ENCODE data around the gene CCP110. TPM values are rescaled to one million over a fixed set of nuclear protein-coding genes. Genes with fewer than 3 reads are reported as not detected.

CCP110 gene
- total and polyA plus RNA-seq, 2 of the 13 experiments (the other 11 are each of a cell fraction or from before 2014, with no cell fraction given) = 10.0 to 11.1 TPM

- no peak; the same call in 1 of the 2 replicates for TF ChIP-seq ZNF784 (CRISPR knock-in tag; IDR thresholded peaks at IDR 0.05; ENCODE audit: borderline replicate concordance)
- TF ChIP-seq THAP11 (CRISPR knock-in tag; IDR thresholded peaks at IDR 0.05) = peak; percentile 93
- peak; percentile 94 for TF ChIP-seq ZFP91 (CRISPR knock-in tag; IDR thresholded peaks at IDR 0.05; ENCODE audit: borderline replicate concordance)
- 0 out of 2 replicates have a peak, but pooled peaks have one; percentile 27 for TF ChIP-seq KLF9 (CRISPR knock-in tag; IDR thresholded peaks at IDR 0.05; ENCODE audit: low read depth)
- TF ChIP-seq ZNF672 (CRISPR knock-in tag; IDR thresholded peaks at IDR 0.05) = no peak
- TF ChIP-seq ZNF768 (CRISPR knock-in tag; IDR thresholded peaks at IDR 0.05) = peak; percentile 82; the same call in 1 of the 2 replicates
- peak; percentile 41 for TF ChIP-seq ELF1 (CRISPR knock-in tag; IDR thresholded peaks at IDR 0.05)
- 0 out of 2 replicates have a peak, but pooled peaks have one; percentile 69 for TF ChIP-seq SMYD3 (CRISPR knock-in tag; IDR thresholded peaks at IDR 0.05)
Measured at GRCh38 chr16:19521471-19522396, 2.0 kb upstream of the CCP110 start, which contains the start of gene GDE1 (continued).

GRCh38 chr16:19522397-19522732 lies 1.4 kb upstream of the CCP110 start:
- no peak for ATAC-seq
- CTCF ChIA-PET (ENCODE audit: low intra/inter-chr PET ratio, low total read pairs) = no interaction called here
- TF ChIP-seq RARA (CRISPR knock-in tag; IDR thresholded peaks at IDR 0.05) = no peak
- no peak for TF ChIP-seq PRPF4 (IDR thresholded peaks at IDR 0.05; ENCODE audit: low read depth, low read length, poor library complexity, severe bottlenecking)
- TF ChIP-seq KIAA2018 (CRISPR knock-in tag; IDR thresholded peaks at IDR 0.05; ENCODE audit: borderline replicate concordance) = 0 out of 2 replicates have a peak, but pooled peaks have one; percentile 56

More at GRCh38 chr16:19522397-19522732, 1.4 kb upstream of the CCP110 start:
- peak overlapping the region; percentile 62 for H2AFZ ChIP-seq (ENCODE audit: low read length)
- intact Hi-C loops (cut with micrococcal nuclease; ENCODE audit: unreplicated experiment) = loop anchor here (2.0 to 10.0 kb wide), 2 partner anchors 32 to 728 kb away; partner anchors contain the start of genes RPS15A and VPS35L
- H3K4me2 ChIP-seq (ENCODE audit: low read depth, low read length) = peak overlapping the region; percentile 90
- peaks cover 1% of the 10 kb centered on the region in 2 experiments; a peak in 1 of 5 replicates for H3K36me3 ChIP-seq (replicated peaks in 1 of 2; ENCODE audit: control insufficient read depth in 1 of 2, insufficient read depth in 2 of 2, low read length in 2 of 2)
- DNase-seq (ENCODE audit: low spot score) = no peak
- peak overlapping the region; percentile 49; the same call in 1 of the 2 replicates for H3K9ac ChIP-seq (ENCODE audit: insufficient read depth, low read depth, low read length)
- in situ Hi-C loops (cut with HindIII; ENCODE audit: extremely low pct_ligation_motif_present, low pct_unique_long_range_greater_than_20kb) = no loop called here
- H3K79me2 ChIP-seq (ENCODE audit: insufficient read depth, low read length) = peaks cover 51% of the 10 kb centered on the region
- H3K27me3 ChIP-seq (ENCODE audit: control insufficient read depth in 1 of 2, insufficient read depth in 2 of 2, low read length in 2 of 2) = no peaks in the 10 kb centered on the region; a peak in 1 of 5 replicates
- no peak for FAIRE-seq
- no TSS peak for BruUV-seq (replicated peaks)
- no peaks in the 10 kb centered on the region for H3K9me3 ChIP-seq (ENCODE audit: low read length)
- POLR2A ChIA-PET = no interaction called here
- 2% methylated on average over 5 of the region's 5 CpGs for WGBS (ENCODE audit: low lambda C conversion rate)
- peak overlapping the region; percentile 94 to 100 (median 95) for H3K4me3 ChIP-seq (replicated peaks in 1 of 3; ENCODE audit: insufficient read depth in 1 of 3, low read depth in 2 of 3, low read length in 3 of 3)
- H4K20me1 ChIP-seq (ENCODE audit: insufficient read depth, low read length) = no peaks in the 10 kb centered on the region
- H3K4me1 ChIP-seq (ENCODE audit: insufficient read depth, low read length) = peaks cover 65% of the 10 kb centered on the region
- H3K27ac ChIP-seq (ENCODE audit: extremely low read length, insufficient read depth, low read length) = peak overlapping the region; percentile 3
